Measurements from ENCODE around the gene MEP1A.
"Not testable (repeated sequence)": the region's sequence is repeated elsewhere in the genome, so short reads cannot be mapped to it uniquely, and the experiment has no call there.

MEP1A gene

DNA sequence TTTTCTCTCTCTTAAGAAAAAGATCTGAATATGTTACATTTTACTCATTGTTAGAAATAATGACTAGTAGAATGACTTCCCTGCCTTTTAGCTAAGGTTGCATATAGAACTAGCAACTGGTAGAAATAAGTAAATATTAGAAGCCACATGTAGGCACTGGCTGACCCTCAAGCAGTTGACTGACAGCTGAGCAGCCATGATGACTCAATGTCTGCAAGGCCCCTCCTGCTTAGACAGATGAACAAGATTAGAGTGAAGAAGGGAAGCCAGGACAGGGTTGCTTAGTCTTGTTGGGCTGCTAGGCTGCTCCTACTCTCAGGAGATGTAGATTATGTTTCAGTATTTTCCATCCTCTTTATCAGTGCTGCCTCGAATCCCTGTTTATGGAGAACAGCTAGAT lies 6.5 kb downstream of the MEP1A start:
- TF ChIP-seq POLR2A (IDR thresholded peaks at IDR 0.05; ENCODE audit: low read depth, low read length) (no peak), POLR2AphosphoS5 (IDR thresholded peaks at IDR 0.05; ENCODE audit: low read depth, low read length) (no peak), TAF1 (IDR thresholded peaks at IDR 0.05; ENCODE audit: borderline replicate concordance, low read depth, low read length) (no peak)
- no peak for DNase-seq (ENCODE audit: insufficient read length)
- FAIRE-seq = no peak

DNA sequence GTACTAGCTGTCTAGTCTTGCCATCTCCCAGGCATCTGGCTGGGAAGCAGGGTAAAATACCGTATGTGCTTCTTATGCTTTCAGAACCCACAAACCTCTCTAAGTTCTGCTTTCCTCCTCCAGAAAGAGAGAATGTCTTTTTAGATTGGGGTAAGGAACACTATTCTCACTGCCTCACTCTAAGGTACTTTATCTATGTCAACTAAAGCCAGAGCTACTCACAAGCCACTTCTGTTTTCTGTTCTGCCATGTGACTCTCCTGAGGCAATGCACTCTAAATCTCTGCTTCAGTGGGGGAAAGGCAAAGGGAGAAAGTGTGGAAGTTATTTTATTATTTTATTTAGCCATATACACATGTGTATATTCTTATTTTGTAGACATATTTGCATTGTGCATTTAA lies 15.6 kb downstream of the MEP1A start:
- FAIRE-seq = no peak
- no peak for TF ChIP-seq TAF1 (IDR thresholded peaks at IDR 0.05; ENCODE audit: borderline replicate concordance, low read depth, low read length)
- no peak for TF ChIP-seq POLR2AphosphoS5 (IDR thresholded peaks at IDR 0.05; ENCODE audit: low read depth, low read length)
- no peak for TF ChIP-seq POLR2A (IDR thresholded peaks at IDR 0.05; ENCODE audit: low read depth, low read length)
- DNase-seq (ENCODE audit: insufficient read length) = no peak

DNA sequence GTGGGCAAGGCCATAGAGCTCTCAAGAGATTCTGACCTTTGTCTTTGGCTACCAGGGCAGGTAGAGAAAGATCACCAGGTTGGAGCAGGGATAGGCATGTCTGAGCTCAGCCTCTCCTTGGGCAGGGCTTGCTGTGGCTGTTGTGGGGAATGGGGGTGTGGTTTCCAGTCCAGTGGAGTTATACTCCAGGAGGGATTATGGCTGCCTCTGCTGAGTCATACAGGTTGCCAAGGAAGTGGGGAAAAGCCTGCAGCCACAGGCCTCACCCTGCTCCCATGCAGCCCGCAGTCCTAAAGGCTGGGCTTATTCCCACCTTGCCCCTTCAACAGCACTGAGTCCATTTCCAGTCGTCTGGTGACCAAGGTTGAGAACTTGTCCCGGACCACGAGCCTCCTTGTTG lies 21.9 kb downstream of the MEP1A start:
- no peak for DNase-seq (ENCODE audit: insufficient read length)
- no peak for TF ChIP-seq TAF1 (IDR thresholded peaks at IDR 0.05; ENCODE audit: borderline replicate concordance, low read depth, low read length)
- TF ChIP-seq POLR2A (IDR thresholded peaks at IDR 0.05; ENCODE audit: low read depth, low read length) = no peak
- TF ChIP-seq POLR2AphosphoS5 (IDR thresholded peaks at IDR 0.05; ENCODE audit: low read depth, low read length) = no peak
- FAIRE-seq = no peak

DNA sequence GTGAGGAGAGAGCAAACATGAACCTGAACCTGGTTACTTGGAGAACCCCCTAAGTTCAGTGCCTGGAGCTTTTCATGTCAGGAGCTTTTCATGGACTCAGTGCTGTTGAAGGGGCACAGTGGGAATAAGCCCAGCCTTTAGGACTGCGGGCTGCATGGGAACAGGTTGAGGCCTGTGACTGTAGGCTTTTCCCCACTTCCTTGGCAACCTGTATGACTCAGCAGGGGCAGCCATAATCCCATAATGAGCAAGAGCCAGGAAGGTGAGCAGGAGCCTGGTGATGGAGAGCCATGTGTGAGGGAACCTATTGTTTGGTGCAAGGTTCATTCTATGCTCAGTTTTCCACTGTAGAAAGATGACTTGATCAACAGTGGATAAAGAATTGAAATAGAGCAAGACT lies 23.4 kb downstream of the MEP1A start:
- FAIRE-seq (no peak), DNase-seq (ENCODE audit: insufficient read length) (no peak)
- no peak for TF ChIP-seq POLR2AphosphoS5 (IDR thresholded peaks at IDR 0.05; ENCODE audit: low read depth, low read length)
- TF ChIP-seq POLR2A (IDR thresholded peaks at IDR 0.05; ENCODE audit: low read depth, low read length) = no peak
- no peak for TF ChIP-seq TAF1 (IDR thresholded peaks at IDR 0.05; ENCODE audit: borderline replicate concordance, low read depth, low read length)

- FAIRE-seq (no peak), DNase-seq (ENCODE audit: insufficient read length) (no peak)
- TF ChIP-seq POLR2AphosphoS5 (IDR thresholded peaks at IDR 0.05; ENCODE audit: low read depth, low read length) (no peak), POLR2A (IDR thresholded peaks at IDR 0.05; ENCODE audit: low read depth, low read length) (no peak), TAF1 (IDR thresholded peaks at IDR 0.05; ENCODE audit: borderline replicate concordance, low read depth, low read length) (no peak)
These were observed 26.4 kb downstream of the MEP1A start for GRCh38 chr6:46819561-46819960.

DNA sequence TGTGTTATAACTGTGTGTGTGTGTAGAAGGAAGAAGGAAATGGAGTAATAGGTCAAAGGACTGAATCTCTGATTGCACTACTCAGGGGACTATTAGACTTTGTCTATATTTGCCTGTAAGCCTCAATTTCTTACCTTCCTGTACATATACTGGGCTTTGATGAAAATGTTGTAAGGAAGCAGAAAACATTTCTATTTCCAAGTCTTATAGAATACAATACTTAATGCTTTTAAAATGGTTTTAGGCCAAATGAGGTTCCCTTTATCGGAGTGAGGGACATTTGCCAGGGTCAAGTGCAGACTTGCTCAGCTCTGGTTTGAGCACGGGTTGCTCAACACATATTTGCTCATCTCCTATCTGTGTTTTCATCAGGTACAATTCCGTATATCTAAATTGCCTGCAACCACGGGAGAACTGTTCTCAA lies 28.3 kb downstream of the MEP1A start:
- TF ChIP-seq TAF1 (IDR thresholded peaks at IDR 0.05; ENCODE audit: borderline replicate concordance, low read depth, low read length) = no peak
- no peak for TF ChIP-seq POLR2AphosphoS5 (IDR thresholded peaks at IDR 0.05; ENCODE audit: low read depth, low read length)
- TF ChIP-seq POLR2A (IDR thresholded peaks at IDR 0.05; ENCODE audit: low read depth, low read length) = no peak
- DNase-seq (ENCODE audit: insufficient read length) = no peak
- no peak for FAIRE-seq

DNA sequence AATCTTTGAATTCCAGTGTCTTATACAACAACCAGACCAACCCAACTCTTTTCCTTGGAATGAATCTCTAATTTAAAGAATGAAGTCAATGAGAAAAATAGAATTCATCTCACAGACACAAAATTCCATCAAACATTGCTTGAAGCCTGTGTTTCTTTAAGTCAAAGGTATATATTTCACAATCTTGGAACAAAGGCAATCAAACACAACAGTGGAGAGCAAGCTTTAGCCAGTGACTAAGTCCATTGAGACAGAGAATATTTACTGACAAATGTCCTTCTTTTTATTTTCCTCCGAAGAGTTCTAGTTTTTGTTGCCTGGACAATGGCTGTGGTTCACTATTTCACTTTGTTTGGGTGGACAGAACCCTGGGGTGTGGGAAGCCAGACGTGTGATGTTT lies 35.8 kb downstream of the MEP1A start:
- FAIRE-seq (no peak), DNase-seq (ENCODE audit: insufficient read length) (no peak)
- no peak for TF ChIP-seq POLR2A (IDR thresholded peaks at IDR 0.05; ENCODE audit: low read depth, low read length)

DNA sequence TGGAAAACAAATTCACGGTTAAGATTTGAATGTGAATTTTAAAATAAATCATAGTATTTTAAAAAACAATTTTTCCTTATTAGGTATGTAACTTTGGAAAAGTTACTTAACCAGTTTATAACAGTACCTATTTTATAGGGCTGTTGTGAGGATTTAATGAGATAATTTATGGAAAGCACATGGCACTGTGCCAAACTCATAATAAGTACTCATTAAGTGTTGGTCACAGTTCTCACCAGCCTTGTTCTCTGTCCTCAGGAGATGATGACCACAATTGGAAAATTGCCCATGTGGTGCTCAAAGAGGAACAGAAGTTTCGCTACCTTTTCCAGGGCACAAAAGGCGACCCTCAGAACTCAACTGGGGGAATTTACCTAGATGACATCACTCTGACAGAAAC lies 39.6 kb downstream of the MEP1A start:
- TF ChIP-seq POLR2AphosphoS5 (IDR thresholded peaks at IDR 0.05; ENCODE audit: low read depth, low read length) (no peak), TAF1 (IDR thresholded peaks at IDR 0.05; ENCODE audit: borderline replicate concordance, low read depth, low read length) (no peak), POLR2A (IDR thresholded peaks at IDR 0.05; ENCODE audit: low read depth, low read length) (no peak)
- no peak for DNase-seq (ENCODE audit: insufficient read length)
- no peak for FAIRE-seq

GRCh38 chr6:46834257-46834916 lies 41.2 kb downstream of the MEP1A start:
- not testable (repeated sequence) for FAIRE-seq; DNase-seq (ENCODE audit: insufficient read length)

GRCh38 chr6:46834991-46835390 lies 41.8 kb downstream of the MEP1A start:
- not testable (repeated sequence) for DNase-seq (ENCODE audit: insufficient read length); FAIRE-seq

- FAIRE-seq (no peak), DNase-seq (ENCODE audit: insufficient read length) (no peak)
- TF ChIP-seq POLR2AphosphoS5 (IDR thresholded peaks at IDR 0.05; ENCODE audit: low read depth, low read length) (no peak), TAF1 (IDR thresholded peaks at IDR 0.05; ENCODE audit: borderline replicate concordance, low read depth, low read length) (no peak), POLR2A (IDR thresholded peaks at IDR 0.05; ENCODE audit: low read depth, low read length) (no peak)
These were observed 44.8 kb downstream of the MEP1A start for GRCh38 chr6:46838033-46838432.

DNA sequence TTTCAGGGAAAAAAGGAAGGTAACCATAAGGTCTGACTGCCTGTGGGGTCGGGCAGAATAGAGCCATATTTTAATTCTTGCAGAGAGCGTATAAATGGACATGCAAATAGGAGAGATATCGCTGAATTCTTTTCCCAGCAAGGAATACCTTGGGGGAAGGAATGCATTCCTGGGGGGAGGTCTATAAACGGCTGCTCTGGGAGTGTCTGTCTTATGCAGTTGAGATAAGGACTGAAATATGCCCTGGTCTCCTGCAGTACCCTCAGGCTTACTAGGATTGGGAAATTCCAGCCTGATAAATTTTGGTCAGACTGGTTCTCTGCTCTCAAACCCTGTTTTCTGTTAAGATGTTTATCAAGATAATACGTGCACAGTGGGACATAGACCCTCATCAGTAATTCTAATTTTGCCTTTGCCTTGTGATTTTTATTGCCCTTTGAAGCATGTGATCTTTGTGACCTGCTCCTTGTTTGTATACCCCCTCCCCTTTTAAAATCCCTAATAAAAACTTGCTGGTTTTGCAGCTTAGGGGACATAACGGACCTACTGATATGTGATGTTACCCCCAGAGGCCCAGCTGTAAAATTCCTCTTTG lies 49.2 kb downstream of the MEP1A start:
- DNase-seq (ENCODE audit: insufficient read length); FAIRE-seq: not testable (repeated sequence)

DNA sequence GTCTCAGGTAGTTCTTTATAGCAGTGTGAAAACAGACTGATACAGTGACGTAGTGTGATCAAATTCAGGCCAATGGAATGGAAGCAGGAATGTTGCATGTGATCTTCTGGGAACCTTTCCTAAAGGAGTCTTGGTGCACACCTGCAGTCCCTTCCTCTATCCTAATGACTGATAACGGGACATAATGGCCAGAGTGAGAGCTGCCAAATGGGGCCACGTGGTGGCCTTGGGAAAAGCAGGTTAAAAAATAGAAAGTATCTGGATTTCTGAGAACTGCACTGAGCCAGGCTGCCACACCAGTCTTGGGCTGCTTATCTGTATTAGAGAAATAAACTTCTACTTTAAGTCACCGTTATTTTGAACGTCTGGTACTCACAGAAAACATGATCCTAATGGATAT lies 51.9 kb downstream of the MEP1A start:
- DNase-seq (ENCODE audit: insufficient read length) = no peak
- no peak for FAIRE-seq
- TF ChIP-seq POLR2A (IDR thresholded peaks at IDR 0.05; ENCODE audit: low read depth, low read length) = no peak
- no peak for TF ChIP-seq POLR2AphosphoS5 (IDR thresholded peaks at IDR 0.05; ENCODE audit: low read depth, low read length)
- no peak for TF ChIP-seq TAF1 (IDR thresholded peaks at IDR 0.05; ENCODE audit: borderline replicate concordance, low read depth, low read length)
